ENCODE measurements around the gene MINDY4B. TPM values are rescaled to one million over a fixed set of nuclear protein-coding genes. Genes with fewer than 3 reads are reported as not detected.

Gene MINDY4B
- total and polyA plus RNA-seq, 2 of the 8 experiments (the other 6 are each of a cell fraction or from before 2014, with no cell fraction given), result not detected

GRCh38 chr3:150921209-150921608 is 16.0 kb upstream of the MINDY4B start:
- H2BK120ac ChIP-seq (replicated peaks; ENCODE audit: low read depth, low read length), result no peak overlapping the region
- POLR2A ChIA-PET (ENCODE audit: partially characterized antibody), result no interaction called here
- no peak for TF ChIP-seq SP1 (IDR thresholded peaks at IDR 0.05; ENCODE audit: low read depth, low read length)

More at GRCh38 chr3:150921209-150921608, 16.0 kb upstream of the MINDY4B start:
- Histone ChIP-seq H3K23me2 (ENCODE audit: low read depth, low read length) (no peaks in the 10 kb centered on the region; the same call in 1 of the 2 replicates), H2AFZ (ENCODE audit: low read length) (peak overlapping the region; percentile 32; the same call in 1 of the 2 replicates), H3K4me1 (replicated peaks in 1 of 4; ENCODE audit: control insufficient read depth in 3 of 4, insufficient read depth in 4 of 4, low read length in 3 of 4) (peaks cover 2 to 13% (median 4%) of the 10 kb centered on the region in 4 experiments; a peak in 6 of 7 replicates), H2BK20ac (ENCODE audit: low read length) (no peak overlapping the region), H3K14ac (ENCODE audit: insufficient read length) (no peak overlapping the region), H3K4me2 (ENCODE audit: insufficient read depth in 1 of 2, low read depth in 2 of 2, low read length in 2 of 2) (no peak overlapping the region), H4K20me1 (replicated peaks in 1 of 2; ENCODE audit: control insufficient read depth in 1 of 2, insufficient read depth in 2 of 2, low read length in 2 of 2) (no peaks in the 10 kb centered on the region), H2BK5ac (ENCODE audit: low read depth, low read length) (no peak overlapping the region), H2AK5ac (ENCODE audit: low read depth, low read length) (no peak overlapping the region; the same call in 1 of the 2 replicates), H3K27ac (ENCODE audit: low read depth, low read length) (no peak overlapping the region), H3K4ac (replicated peaks; ENCODE audit: insufficient read length, low read depth, low read length) (peak overlapping the region; percentile 10), H2BK12ac (ENCODE audit: low read depth, low read length) (peak overlapping the region; percentile 55; the same call in 1 of the 2 replicates), H3K79me2 (ENCODE audit: control insufficient read depth in 1 of 2, insufficient read depth in 2 of 2, low read length in 2 of 2) (no peaks in the 10 kb centered on the region), H4K91ac (replicated peaks; ENCODE audit: insufficient read length, low read length) (no peak overlapping the region), H3K18ac (ENCODE audit: extremely low read depth, low read length) (0 out of 2 replicates have a peak overlapping the region, but pooled peaks have one; percentile 26), H3K27me3 (replicated peaks in 1 of 4; ENCODE audit: control insufficient read depth in 3 of 4, extremely low read depth in 1 of 4, insufficient read depth in 3 of 4, low read length in 3 of 4) (no peaks in the 10 kb centered on the region; a peak in 1 of 7 replicates), H4K8ac (ENCODE audit: extremely low read depth, insufficient read depth, low read length) (no peak overlapping the region), H3K79me1 (ENCODE audit: low read depth, low read length) (no peaks in the 10 kb centered on the region), H3K9me3 (ENCODE audit: insufficient read depth in 2 of 2, low read depth in 1 of 2, low read length in 1 of 2) (no peaks in the 10 kb centered on the region), H3K4me3 (ENCODE audit: extremely low read depth in 1 of 4, insufficient read depth in 2 of 4, low read depth in 3 of 4, low read length in 4 of 4) (no peak overlapping the region), H4K5ac (ENCODE audit: insufficient read length, low read depth, low read length) (no peak overlapping the region), H3K9ac (replicated peaks in 1 of 4; ENCODE audit: extremely low read depth in 1 of 4, low read depth in 3 of 4, low read length in 3 of 4) (no peak overlapping the region), H3K36me3 (ENCODE audit: control insufficient read depth in 2 of 4, insufficient read depth in 4 of 4, low read length in 3 of 4) (no peaks in the 10 kb centered on the region), H3K23ac (ENCODE audit: insufficient read length) (no peak overlapping the region), H2BK15ac (ENCODE audit: low read length) (no peak overlapping the region), H3K56ac (replicated peaks; ENCODE audit: insufficient read length, low read depth, low read length) (no peak overlapping the region)
- no peak for FAIRE-seq
- no peak for DNase-seq (ENCODE audit: low read depth in 1 of 2, low spot score in 2 of 2)
- 91% methylated on average over 4 of the region's 4 CpGs; no CpG with 5 or more reads in 1 of the 2 experiments for WGBS, 2 experiments (ENCODE audit: extremely low coverage in 1 of 2, insufficient coverage in 1 of 2, insufficient read length in 1 of 2, insufficient replicate concordance in 2 of 2, low coverage in 1 of 2, low lambda C conversion rate in 2 of 2, missing lambda C conversion rate in 1 of 2)
- CTCF ChIA-PET (ENCODE audit: partially characterized antibody), result interaction anchor here (0.7 to 1.0 kb wide), 2 partner anchors 91 to 101 kb away, joined by 3 read pairs; no protein-coding TSS in a partner anchor

Measured in H1 (cell line).